Measurements from ENCODE around the gene ZCCHC7. TPM values are rescaled to one million over a fixed set of nuclear protein-coding genes. Genes with fewer than 3 reads are reported as not detected.

Gene ZCCHC7
- total RNA-seq, 1 donor from 2014 or later, result 25.1 TPM

DNA sequence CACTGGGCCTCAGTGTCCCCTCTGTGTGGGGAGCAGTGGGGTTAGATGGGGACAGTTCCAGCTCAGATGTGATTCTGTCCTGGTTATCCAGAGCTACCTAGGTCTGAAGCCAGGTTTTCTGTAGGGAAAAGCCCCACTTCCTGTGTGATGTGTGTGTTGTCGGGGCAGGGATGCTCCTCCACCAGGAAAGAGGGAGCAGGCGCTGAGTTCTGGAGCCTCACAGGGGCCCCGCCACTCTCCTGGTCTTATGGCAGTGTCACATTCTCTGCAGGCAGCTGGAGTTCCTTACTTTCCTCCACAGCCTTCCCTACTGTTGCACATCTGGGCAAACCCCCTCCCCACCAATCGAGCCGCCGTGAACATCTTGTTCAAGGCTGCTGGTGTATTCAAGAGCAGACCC is 263.0 kb downstream of the ZCCHC7 start:
- H3K27me3 ChIP-seq, result no peaks in the 10 kb centered on the region
- DNase-seq (ENCODE audit: low spot score in 2 of 2), result no peak
- no peaks in the 10 kb centered on the region for H3K4me1 ChIP-seq
- intact Hi-C loops (cut with DNase I), result no loop called here
- no peak overlapping the region for H3K27ac ChIP-seq
- no peaks in the 10 kb centered on the region for H3K9me3 ChIP-seq
- TF ChIP-seq, protein P1, sequence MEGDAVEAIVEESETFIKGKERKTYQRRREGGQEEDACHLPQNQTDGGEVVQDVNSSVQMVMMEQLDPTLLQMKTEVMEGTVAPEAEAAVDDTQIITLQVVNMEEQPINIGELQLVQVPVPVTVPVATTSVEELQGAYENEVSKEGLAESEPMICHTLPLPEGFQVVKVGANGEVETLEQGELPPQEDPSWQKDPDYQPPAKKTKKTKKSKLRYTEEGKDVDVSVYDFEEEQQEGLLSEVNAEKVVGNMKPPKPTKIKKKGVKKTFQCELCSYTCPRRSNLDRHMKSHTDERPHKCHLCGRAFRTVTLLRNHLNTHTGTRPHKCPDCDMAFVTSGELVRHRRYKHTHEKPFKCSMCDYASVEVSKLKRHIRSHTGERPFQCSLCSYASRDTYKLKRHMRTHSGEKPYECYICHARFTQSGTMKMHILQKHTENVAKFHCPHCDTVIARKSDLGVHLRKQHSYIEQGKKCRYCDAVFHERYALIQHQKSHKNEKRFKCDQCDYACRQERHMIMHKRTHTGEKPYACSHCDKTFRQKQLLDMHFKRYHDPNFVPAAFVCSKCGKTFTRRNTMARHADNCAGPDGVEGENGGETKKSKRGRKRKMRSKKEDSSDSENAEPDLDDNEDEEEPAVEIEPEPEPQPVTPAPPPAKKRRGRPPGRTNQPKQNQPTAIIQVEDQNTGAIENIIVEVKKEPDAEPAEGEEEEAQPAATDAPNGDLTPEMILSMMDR (IDR thresholded peaks at IDR 0.05), result no peak
- no peak overlapping the region for H3K4me3 ChIP-seq
- no peaks in the 10 kb centered on the region for H3K36me3 ChIP-seq

DNA sequence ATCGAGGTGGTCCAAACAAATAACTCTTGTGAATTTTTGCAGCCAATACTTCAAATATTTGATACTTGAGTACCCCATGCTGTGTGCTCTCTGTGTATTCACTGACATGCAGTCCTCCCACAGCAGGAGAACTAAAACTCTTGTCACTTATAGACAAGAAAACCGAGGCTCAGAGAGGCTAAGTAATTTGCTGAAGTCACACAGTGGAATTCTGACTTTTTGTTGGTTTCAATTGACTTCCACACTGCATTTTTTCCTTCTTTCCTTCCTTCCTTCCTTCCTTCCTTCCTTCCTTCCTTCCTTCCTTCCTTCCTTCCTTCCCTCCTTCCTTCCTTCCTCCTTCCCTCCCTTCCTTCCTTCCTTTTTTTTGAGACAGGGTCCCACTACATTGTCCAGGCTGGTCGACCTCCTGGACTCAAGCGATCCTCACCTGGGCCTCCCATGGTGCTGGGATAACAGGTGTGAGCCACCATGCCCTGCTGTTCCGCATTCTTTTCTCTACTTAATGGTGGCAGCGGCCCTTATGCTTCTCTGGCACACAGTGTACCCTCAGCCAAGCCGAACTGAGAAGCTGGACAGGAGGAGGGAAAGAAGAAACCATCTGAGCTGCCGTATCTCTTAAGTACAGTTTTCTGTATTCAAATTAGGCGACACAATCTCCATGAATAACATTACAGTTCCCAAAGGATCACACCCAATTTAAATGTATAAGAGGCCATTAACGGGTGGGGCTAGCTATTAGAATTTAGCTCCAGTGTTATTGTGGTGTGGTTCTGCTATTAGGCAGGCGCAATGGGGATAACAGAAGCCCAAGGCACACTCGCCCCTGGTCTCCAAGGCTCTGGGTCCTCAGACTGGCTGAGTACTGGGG is 263.7 kb downstream of the ZCCHC7 start:
- Histone ChIP-seq H3K4me1 (no peaks in the 10 kb centered on the region), H3K4me3 (no peak overlapping the region), H3K36me3 (no peaks in the 10 kb centered on the region), H3K27me3 (no peaks in the 10 kb centered on the region), H3K27ac (no peak overlapping the region), H3K9me3 (no peaks in the 10 kb centered on the region)
- TF ChIP-seq, protein P1 (IDR thresholded peaks at IDR 0.05), result no peak
- intact Hi-C loops (cut with DNase I), result no loop called here
- DNase-seq (ENCODE audit: low spot score in 2 of 2), result no peak

DNA sequence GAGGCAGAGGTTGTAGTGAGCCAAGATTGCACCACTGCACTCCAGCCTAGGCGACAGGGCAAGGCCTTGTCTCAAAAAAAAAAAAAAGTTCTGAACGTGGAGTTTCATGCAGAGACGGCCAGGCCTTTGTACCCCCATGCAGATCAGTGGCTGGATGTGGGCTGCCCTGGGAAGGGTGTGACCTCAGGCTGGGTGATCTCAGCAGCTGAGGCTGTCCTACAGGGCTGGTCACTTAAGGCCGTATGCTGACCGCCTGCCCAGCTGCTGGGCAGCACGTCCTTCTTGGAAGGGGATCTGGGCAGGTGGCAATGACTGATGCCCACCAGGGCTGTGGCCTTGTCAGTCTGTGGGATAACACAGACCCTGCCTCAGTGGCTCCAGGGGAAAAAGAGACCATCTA is 264.9 kb downstream of the ZCCHC7 start:
- Histone ChIP-seq H3K4me1 (no peaks in the 10 kb centered on the region), H3K36me3 (no peaks in the 10 kb centered on the region), H3K9me3 (no peaks in the 10 kb centered on the region), H3K4me3 (no peak overlapping the region), H3K27ac (no peak overlapping the region), H3K27me3 (no peaks in the 10 kb centered on the region)
- intact Hi-C loops (cut with DNase I), result no loop called here
- TF ChIP-seq, protein P1 (IDR thresholded peaks at IDR 0.05), result no peak
- no peak for DNase-seq (ENCODE audit: low spot score in 2 of 2)

DNA sequence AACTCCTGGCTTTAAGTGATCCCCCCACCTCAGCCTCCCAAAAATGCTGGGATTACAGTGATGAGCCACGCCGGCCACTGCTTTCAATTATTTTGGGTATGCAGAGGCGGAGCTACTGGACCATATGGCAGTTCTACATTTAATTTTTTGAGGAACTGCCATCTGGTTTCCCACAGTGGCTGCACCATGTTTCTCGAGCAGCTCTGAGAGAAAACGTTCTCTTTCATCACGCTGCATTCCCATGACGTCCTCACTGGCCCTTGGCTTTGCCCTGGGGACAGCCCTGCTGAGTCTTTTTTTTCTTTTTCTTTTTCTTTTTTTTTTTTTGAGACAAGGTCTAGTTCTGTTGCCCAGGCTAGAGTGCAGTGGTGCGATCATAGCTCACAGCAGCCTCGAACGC is 266.6 kb downstream of the ZCCHC7 start:
- H3K36me3 ChIP-seq, result no peaks in the 10 kb centered on the region
- DNase-seq (ENCODE audit: low spot score in 2 of 2), result no peak
- H3K27ac ChIP-seq, result no peak overlapping the region
- no peaks in the 10 kb centered on the region for H3K9me3 ChIP-seq
- H3K4me1 ChIP-seq, result no peaks in the 10 kb centered on the region
- no peaks in the 10 kb centered on the region for H3K27me3 ChIP-seq
- H3K4me3 ChIP-seq, result no peak overlapping the region
- TF ChIP-seq, protein P1 (IDR thresholded peaks at IDR 0.05), result no peak
- intact Hi-C loops (cut with DNase I), result no loop called here

DNA sequence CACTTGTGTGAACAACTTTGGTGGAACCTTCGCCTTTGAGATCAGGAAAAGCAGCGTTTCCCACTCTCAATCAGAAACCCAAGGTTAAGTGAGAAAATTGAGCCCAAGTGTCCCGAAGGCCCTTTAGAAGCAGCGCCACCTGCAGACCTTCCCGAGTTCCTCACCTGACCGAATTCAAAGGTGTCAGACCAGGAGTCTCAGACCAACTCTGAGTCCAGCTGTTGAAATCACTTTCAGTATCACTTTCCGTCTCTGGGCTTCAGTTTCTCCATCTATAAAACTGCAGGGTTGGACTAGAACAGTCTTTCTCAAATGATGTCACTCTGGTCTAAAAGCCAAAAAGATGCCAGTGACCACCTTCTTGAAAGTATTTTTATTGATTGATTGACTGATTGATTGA is 270.4 kb downstream of the ZCCHC7 start:
- TF ChIP-seq, protein P1 (IDR thresholded peaks at IDR 0.05), result no peak
- Histone ChIP-seq H3K4me3 (no peak overlapping the region), H3K9me3 (no peaks in the 10 kb centered on the region), H3K27ac (no peak overlapping the region), H3K27me3 (no peaks in the 10 kb centered on the region), H3K36me3 (no peaks in the 10 kb centered on the region), H3K4me1 (no peaks in the 10 kb centered on the region)
- DNase-seq (ENCODE audit: low spot score in 2 of 2), result no peak
- intact Hi-C loops (cut with DNase I), result no loop called here
